Glutamatergic neuron (in vitro differentiated cells): ENCODE data around the gene TOGARAM1. TPM values are rescaled to one million over a fixed set of nuclear protein-coding genes. Genes with fewer than 3 reads are reported as not detected.

Experiments used
- DNase-seq: peaks from one replicate; pipeline ENCODE4 v3.0.0; 2022
- H3K27ac Mint-ChIP-seq: one replicate; pipeline ENCODE4 v1.8.0; 2020; ENCODE audit warnings: mild to moderate bottlenecking, mixed read lengths, inconsistent platforms; ENCODE audit not compliant: unreplicated experiment
- H3K27me3 Mint-ChIP-seq: one replicate; pipeline ENCODE4 v1.8.0; 2020; ENCODE audit warnings: mild to moderate bottlenecking, moderate library complexity, mixed read lengths, inconsistent platforms; ENCODE audit not compliant: unreplicated experiment
- H3K36me3 Mint-ChIP-seq: one replicate; pipeline ENCODE4 v1.8.0; 2020; ENCODE audit warnings: mild to moderate bottlenecking, mixed read lengths, inconsistent platforms; ENCODE audit not compliant: unreplicated experiment
- H3K4me1 Mint-ChIP-seq: one replicate; pipeline ENCODE4 v1.8.0; 2020; ENCODE audit warnings: mild to moderate bottlenecking, low read depth, mixed read lengths, inconsistent platforms; ENCODE audit not compliant: unreplicated experiment
- H3K4me3 Mint-ChIP-seq: one replicate; pipeline ENCODE4 v1.8.0; 2020; ENCODE audit warnings: mild to moderate bottlenecking, mixed read lengths, inconsistent platforms; ENCODE audit not compliant: unreplicated experiment
- H3K9me3 Mint-ChIP-seq: one replicate; pipeline ENCODE4 v1.8.0; 2020; ENCODE audit warnings: mild to moderate bottlenecking, moderate library complexity, mixed read lengths, inconsistent platforms; ENCODE audit not compliant: unreplicated experiment
- total RNA-seq: library from RNA; stranded (reverse); fragmentation: NEBNext Ultra II Directional; extraction: Animal tissue kit (Norgen Biotek cat#: 25700); gene quantifications from one replicate; pipeline ENCODE4 v1.2.1, GENCODE V29; 2021; ENCODE audit not compliant: unreplicated experiment
- TF ChIP-seq, protein P1 (sequence below): fragments of 200-600 bp; sonication (generic); IDR thresholded peaks from one replicate; pipeline ENCODE4 v1.5.0; 2021; ENCODE audit not compliant: partially characterized antibody, unreplicated experiment

TOGARAM1 gene
- total RNA-seq, 1 donor from 2014 or later = 16.7 TPM

DNA sequence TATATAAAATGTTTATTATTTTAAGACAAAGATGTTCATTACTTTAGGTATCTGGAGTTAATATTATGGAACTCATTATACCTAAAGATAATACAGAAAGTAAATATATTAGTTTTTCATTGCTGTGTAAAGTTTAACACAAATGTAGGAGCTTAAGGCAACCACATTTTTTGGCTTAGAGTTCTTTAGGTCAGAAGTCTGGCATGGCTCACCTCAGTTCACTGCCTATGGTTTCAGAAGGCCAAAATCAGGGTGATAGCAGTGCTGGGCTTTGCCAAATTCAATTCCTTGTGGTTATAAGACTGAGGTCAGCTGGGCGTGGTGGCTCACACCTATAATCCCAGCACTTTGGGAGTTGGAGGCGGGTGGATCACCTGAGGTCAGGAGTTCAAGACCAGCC lies 86.4 kb downstream of the TOGARAM1 start:
- Mint-ChIP-seq H3K4me3 (no peak overlapping the region), H3K36me3 (no peaks in the 10 kb centered on the region), H3K9me3 (no peaks in the 10 kb centered on the region), H3K4me1 (no peaks in the 10 kb centered on the region), H3K27me3 (no peaks in the 10 kb centered on the region), H3K27ac (no peak overlapping the region)
- TF ChIP-seq, protein P1, sequence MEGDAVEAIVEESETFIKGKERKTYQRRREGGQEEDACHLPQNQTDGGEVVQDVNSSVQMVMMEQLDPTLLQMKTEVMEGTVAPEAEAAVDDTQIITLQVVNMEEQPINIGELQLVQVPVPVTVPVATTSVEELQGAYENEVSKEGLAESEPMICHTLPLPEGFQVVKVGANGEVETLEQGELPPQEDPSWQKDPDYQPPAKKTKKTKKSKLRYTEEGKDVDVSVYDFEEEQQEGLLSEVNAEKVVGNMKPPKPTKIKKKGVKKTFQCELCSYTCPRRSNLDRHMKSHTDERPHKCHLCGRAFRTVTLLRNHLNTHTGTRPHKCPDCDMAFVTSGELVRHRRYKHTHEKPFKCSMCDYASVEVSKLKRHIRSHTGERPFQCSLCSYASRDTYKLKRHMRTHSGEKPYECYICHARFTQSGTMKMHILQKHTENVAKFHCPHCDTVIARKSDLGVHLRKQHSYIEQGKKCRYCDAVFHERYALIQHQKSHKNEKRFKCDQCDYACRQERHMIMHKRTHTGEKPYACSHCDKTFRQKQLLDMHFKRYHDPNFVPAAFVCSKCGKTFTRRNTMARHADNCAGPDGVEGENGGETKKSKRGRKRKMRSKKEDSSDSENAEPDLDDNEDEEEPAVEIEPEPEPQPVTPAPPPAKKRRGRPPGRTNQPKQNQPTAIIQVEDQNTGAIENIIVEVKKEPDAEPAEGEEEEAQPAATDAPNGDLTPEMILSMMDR = no peak
- DNase-seq = no peak

GRCh38 chr14:45051180-45051579 lies 89.2 kb downstream of the TOGARAM1 start:
- Mint-ChIP-seq H3K4me3 (no peak overlapping the region), H3K27ac (no peak overlapping the region), H3K27me3 (no peaks in the 10 kb centered on the region), H3K4me1 (no peaks in the 10 kb centered on the region), H3K9me3 (no peaks in the 10 kb centered on the region), H3K36me3 (no peaks in the 10 kb centered on the region)
- DNase-seq = no peak
- TF ChIP-seq, protein P1 = no peak

- H3K4me1 Mint-ChIP-seq = no peaks in the 10 kb centered on the region
- H3K36me3 Mint-ChIP-seq = no peaks in the 10 kb centered on the region
- no peak overlapping the region for H3K27ac Mint-ChIP-seq
- H3K4me3 Mint-ChIP-seq = no peak overlapping the region
- DNase-seq = no peak
- TF ChIP-seq, protein P1 = no peak
- no peaks in the 10 kb centered on the region for H3K27me3 Mint-ChIP-seq
- H3K9me3 Mint-ChIP-seq = no peaks in the 10 kb centered on the region
Measured at GRCh38 chr14:45051896-45052295, 89.9 kb downstream of the TOGARAM1 start.

DNA sequence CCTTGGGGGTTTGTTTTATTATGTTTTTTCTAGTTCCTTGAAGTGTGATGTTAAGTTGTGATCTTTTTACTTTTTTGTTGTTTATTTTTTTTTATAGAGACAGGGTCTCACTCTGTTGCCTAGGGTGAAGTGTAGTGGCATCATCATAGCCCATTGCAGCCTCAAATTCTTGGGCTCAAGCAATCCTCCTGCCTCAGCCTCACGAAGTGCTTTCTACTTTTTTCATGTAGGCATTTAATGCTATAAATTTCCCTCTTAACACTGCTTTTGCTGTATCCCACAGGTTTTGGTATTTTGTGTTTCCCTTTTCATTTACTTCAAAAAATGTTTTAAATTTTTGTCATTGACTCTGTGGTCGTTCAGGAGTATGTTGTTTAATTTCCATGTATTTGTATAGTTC lies 95.4 kb downstream of the TOGARAM1 start:
- TF ChIP-seq, protein P1 = no peak
- Mint-ChIP-seq H3K4me1 (no peaks in the 10 kb centered on the region), H3K27me3 (no peaks in the 10 kb centered on the region), H3K9me3 (no peaks in the 10 kb centered on the region), H3K27ac (no peak overlapping the region), H3K36me3 (no peaks in the 10 kb centered on the region), H3K4me3 (no peak overlapping the region)
- no peak for DNase-seq

GRCh38 chr14:45057881-45058364 lies 95.9 kb downstream of the TOGARAM1 start:
- H3K4me3 Mint-ChIP-seq = no peak overlapping the region
- DNase-seq = no peak
- H3K4me1 Mint-ChIP-seq = no peaks in the 10 kb centered on the region
- no peaks in the 10 kb centered on the region for H3K27me3 Mint-ChIP-seq
- TF ChIP-seq, protein P1 = no peak
- no peaks in the 10 kb centered on the region for H3K36me3 Mint-ChIP-seq
- no peak overlapping the region for H3K27ac Mint-ChIP-seq
- H3K9me3 Mint-ChIP-seq = no peaks in the 10 kb centered on the region
